Activated naive CD8-positive, alpha-beta T cell treated with anti-CD3 and anti-CD28 coated beads for 36 hours (primary cell): ENCODE results near the gene PLIN4. TPM values are rescaled to one million over a fixed set of nuclear protein-coding genes. Genes with fewer than 3 reads are reported as not detected.

Experiments
- DNase-seq: peaks from one replicate; pipeline ENCODE4 v3.0.0; 2021
- H3K27ac Mint-ChIP-seq: one replicate; pipeline ENCODE4 v1.8.0; 2022; ENCODE audit warnings: mild to moderate bottlenecking, moderate library complexity, mixed read lengths
- H3K27me3 Mint-ChIP-seq: one replicate; pipeline ENCODE4 v1.8.0; 2022; ENCODE audit warnings: mild to moderate bottlenecking, mixed read lengths
- H3K36me3 Mint-ChIP-seq: one replicate; pipeline ENCODE4 v1.8.0; 2021; ENCODE audit warnings: mild to moderate bottlenecking, mixed read lengths
- H3K4me1 Mint-ChIP-seq: one replicate; pipeline ENCODE4 v1.8.0; 2021; ENCODE audit warnings: mixed read lengths
- H3K4me3 Mint-ChIP-seq: one replicate; pipeline ENCODE4 v1.8.0; 2022; ENCODE audit warnings: mild to moderate bottlenecking, moderate library complexity, mixed read lengths
- H3K9me3 Mint-ChIP-seq: one replicate; pipeline ENCODE4 v1.8.0; 2022; ENCODE audit warnings: mixed read lengths
- total RNA-seq, 2 experiments: library from RNA; stranded (reverse); gene quantifications; one replicate each; pipeline ENCODE4 v1.2.3, GENCODE V29; 2021

Gene PLIN4
- total RNA-seq, 2 experiments from 2014 or later, result not detected

- DNase-seq, result peak; percentile 15
- Mint-ChIP-seq H3K9me3 (no peaks in the 10 kb centered on the region), H3K36me3 (peaks cover 2% of the 10 kb centered on the region), H3K27ac (peak overlapping the region; percentile 5), H3K27me3 (no peaks in the 10 kb centered on the region), H3K4me1 (peaks cover 8% of the 10 kb centered on the region), H3K4me3 (no peak overlapping the region)
These were observed 11.7 kb downstream of the PLIN4 start for GRCh38 chr19:4506449-4507149.

- peak overlapping the region; percentile 22 for H3K27ac Mint-ChIP-seq
- no peaks in the 10 kb centered on the region for H3K9me3 Mint-ChIP-seq
- DNase-seq, result no peak
- H3K36me3 Mint-ChIP-seq, result peaks cover 2% of the 10 kb centered on the region
- H3K27me3 Mint-ChIP-seq, result no peaks in the 10 kb centered on the region
- no peak overlapping the region for H3K4me3 Mint-ChIP-seq
- H3K4me1 Mint-ChIP-seq, result peaks cover 8% of the 10 kb centered on the region
These were observed 12.5 kb downstream of the PLIN4 start for GRCh38 chr19:4505570-4506448.

- Mint-ChIP-seq H3K36me3 (peaks cover 2% of the 10 kb centered on the region), H3K4me3 (no peak overlapping the region), H3K27ac (no peak overlapping the region), H3K9me3 (no peaks in the 10 kb centered on the region), H3K4me1 (peaks cover 8% of the 10 kb centered on the region), H3K27me3 (no peaks in the 10 kb centered on the region)
- no peak for DNase-seq
These were observed 13.3 kb downstream of the PLIN4 start for GRCh38 chr19:4504891-4505569.

GRCh38 chr19:4504297-4504701 is 14.0 kb downstream of the PLIN4 start:
- peaks cover 2% of the 10 kb centered on the region for H3K36me3 Mint-ChIP-seq
- no peak overlapping the region for H3K4me3 Mint-ChIP-seq
- no peaks in the 10 kb centered on the region for H3K27me3 Mint-ChIP-seq
- no peak overlapping the region for H3K27ac Mint-ChIP-seq
- peaks cover 8% of the 10 kb centered on the region for H3K4me1 Mint-ChIP-seq
- DNase-seq, result no peak
- no peaks in the 10 kb centered on the region for H3K9me3 Mint-ChIP-seq

GRCh38 chr19:4503825-4504170 is 14.5 kb downstream of the PLIN4 start:
- H3K36me3 Mint-ChIP-seq, result peaks cover 2% of the 10 kb centered on the region
- H3K9me3 Mint-ChIP-seq, result no peaks in the 10 kb centered on the region
- no peak overlapping the region for H3K27ac Mint-ChIP-seq
- no peaks in the 10 kb centered on the region for H3K27me3 Mint-ChIP-seq
- H3K4me1 Mint-ChIP-seq, result peaks cover 8% of the 10 kb centered on the region
- DNase-seq, result no peak
- H3K4me3 Mint-ChIP-seq, result no peak overlapping the region

GRCh38 chr19:4503132-4503824 is 15.0 kb downstream of the PLIN4 start:
- peaks cover 2% of the 10 kb centered on the region for H3K36me3 Mint-ChIP-seq
- no peaks in the 10 kb centered on the region for H3K27me3 Mint-ChIP-seq
- no peak overlapping the region for H3K27ac Mint-ChIP-seq
- H3K9me3 Mint-ChIP-seq, result no peaks in the 10 kb centered on the region
- peaks cover 8% of the 10 kb centered on the region for H3K4me1 Mint-ChIP-seq
- no peak for DNase-seq
- H3K4me3 Mint-ChIP-seq, result no peak overlapping the region

GRCh38 chr19:4502282-4503131 is 15.8 kb downstream of the PLIN4 start:
- H3K4me1 Mint-ChIP-seq, result peaks cover 8% of the 10 kb centered on the region
- no peaks in the 10 kb centered on the region for H3K9me3 Mint-ChIP-seq
- no peaks in the 10 kb centered on the region for H3K27me3 Mint-ChIP-seq
- DNase-seq, result no peak
- H3K36me3 Mint-ChIP-seq, result peaks cover 2% of the 10 kb centered on the region
- H3K4me3 Mint-ChIP-seq, result no peak overlapping the region
- H3K27ac Mint-ChIP-seq, result no peak overlapping the region

GRCh38 chr19:4501691-4502090 is 16.6 kb downstream of the PLIN4 start:
- H3K4me3 Mint-ChIP-seq, result no peak overlapping the region
- H3K27ac Mint-ChIP-seq, result no peak overlapping the region
- H3K27me3 Mint-ChIP-seq, result no peaks in the 10 kb centered on the region
- peaks cover 2% of the 10 kb centered on the region for H3K36me3 Mint-ChIP-seq
- H3K9me3 Mint-ChIP-seq, result no peaks in the 10 kb centered on the region
- DNase-seq, result no peak
- H3K4me1 Mint-ChIP-seq, result peaks cover 7% of the 10 kb centered on the region

GRCh38 chr19:4500841-4501591 is 17.3 kb downstream of the PLIN4 start:
- Mint-ChIP-seq H3K36me3 (peaks cover 2% of the 10 kb centered on the region), H3K9me3 (no peaks in the 10 kb centered on the region), H3K27ac (no peak overlapping the region), H3K4me1 (no peaks in the 10 kb centered on the region), H3K27me3 (no peaks in the 10 kb centered on the region), H3K4me3 (no peak overlapping the region)
- DNase-seq, result no peak

- no peaks in the 10 kb centered on the region for H3K27me3 Mint-ChIP-seq
- no peaks in the 10 kb centered on the region for H3K36me3 Mint-ChIP-seq
- H3K27ac Mint-ChIP-seq, result no peak overlapping the region
- H3K4me1 Mint-ChIP-seq, result no peaks in the 10 kb centered on the region
- H3K4me3 Mint-ChIP-seq, result no peak overlapping the region
- no peak for DNase-seq
- no peaks in the 10 kb centered on the region for H3K9me3 Mint-ChIP-seq
These were observed 18.4 kb downstream of the PLIN4 start for GRCh38 chr19:4499855-4500254.

GRCh38 chr19:4499318-4499717 is 19.0 kb downstream of the PLIN4 start:
- H3K4me3 Mint-ChIP-seq, result no peak overlapping the region
- H3K27me3 Mint-ChIP-seq, result no peaks in the 10 kb centered on the region
- H3K9me3 Mint-ChIP-seq, result no peaks in the 10 kb centered on the region
- H3K4me1 Mint-ChIP-seq, result no peaks in the 10 kb centered on the region
- no peak for DNase-seq
- H3K36me3 Mint-ChIP-seq, result peaks cover 2% of the 10 kb centered on the region
- no peak overlapping the region for H3K27ac Mint-ChIP-seq

- Mint-ChIP-seq H3K27ac (no peak overlapping the region), H3K36me3 (peaks cover 2% of the 10 kb centered on the region), H3K9me3 (no peaks in the 10 kb centered on the region), H3K4me3 (no peak overlapping the region), H3K27me3 (no peaks in the 10 kb centered on the region), H3K4me1 (no peaks in the 10 kb centered on the region)
- DNase-seq, result no peak
These were observed 19.6 kb downstream of the PLIN4 start for GRCh38 chr19:4498694-4499093.

GRCh38 chr19:4497770-4498389 is 20.4 kb downstream of the PLIN4 start:
- no peaks in the 10 kb centered on the region for H3K9me3 Mint-ChIP-seq
- no peak for DNase-seq
- peaks cover 2% of the 10 kb centered on the region for H3K36me3 Mint-ChIP-seq
- no peaks in the 10 kb centered on the region for H3K4me1 Mint-ChIP-seq
- H3K27me3 Mint-ChIP-seq, result no peaks in the 10 kb centered on the region
- no peak overlapping the region for H3K27ac Mint-ChIP-seq
- H3K4me3 Mint-ChIP-seq, result no peak overlapping the region
